SU-DHL-6 (cell line): ENCODE results near the gene GTF2H2.
"Not testable (repeated sequence)": the region's sequence is repeated elsewhere in the genome, so short reads cannot be mapped to it uniquely, and the experiment has no call there.

Experiments
- EZH2phosphoT487 ChIP-seq: fragments of 200-600 bp; sonication (generic), shearing (Covaris generic); conservative IDR thresholded peaks from 2 replicates; pipeline ENCODE4 v1.6.1; 2018; ENCODE audit warnings: mild to moderate bottlenecking, antibody characterized with exemption, low read length, moderate library complexity, mixed read lengths
- TF ChIP-seq, protein P1 (sequence below): fragments of 200-600 bp; sonication (generic); IDR thresholded peaks from one replicate; pipeline ENCODE4 v1.5.1; 2017; ENCODE audit warnings: antibody characterized with exemption, mild to moderate bottlenecking, low read length, moderate library complexity; ENCODE audit not compliant: insufficient read depth, poor library complexity, severe bottlenecking

DNA sequence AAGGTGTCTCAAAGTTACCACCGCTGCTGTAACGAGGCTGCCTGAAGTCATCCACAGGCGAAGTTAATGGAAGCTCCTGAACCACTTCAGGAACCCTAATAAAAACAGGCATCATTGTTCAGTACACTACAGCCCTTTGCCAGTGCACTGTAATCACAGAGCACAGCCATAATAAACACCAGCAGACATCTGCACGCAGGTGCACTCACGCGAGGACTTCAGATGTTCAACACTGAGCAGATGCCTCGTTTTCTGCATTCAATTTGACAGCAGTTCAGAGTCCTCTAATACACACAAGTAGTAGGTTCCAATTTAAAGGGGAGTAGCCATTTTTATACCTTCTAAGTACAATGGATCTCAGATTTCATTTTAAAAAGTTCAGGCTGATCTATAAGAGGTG is 15.4 kb upstream of the GTF2H2 start:
- TF ChIP-seq, protein P1, sequence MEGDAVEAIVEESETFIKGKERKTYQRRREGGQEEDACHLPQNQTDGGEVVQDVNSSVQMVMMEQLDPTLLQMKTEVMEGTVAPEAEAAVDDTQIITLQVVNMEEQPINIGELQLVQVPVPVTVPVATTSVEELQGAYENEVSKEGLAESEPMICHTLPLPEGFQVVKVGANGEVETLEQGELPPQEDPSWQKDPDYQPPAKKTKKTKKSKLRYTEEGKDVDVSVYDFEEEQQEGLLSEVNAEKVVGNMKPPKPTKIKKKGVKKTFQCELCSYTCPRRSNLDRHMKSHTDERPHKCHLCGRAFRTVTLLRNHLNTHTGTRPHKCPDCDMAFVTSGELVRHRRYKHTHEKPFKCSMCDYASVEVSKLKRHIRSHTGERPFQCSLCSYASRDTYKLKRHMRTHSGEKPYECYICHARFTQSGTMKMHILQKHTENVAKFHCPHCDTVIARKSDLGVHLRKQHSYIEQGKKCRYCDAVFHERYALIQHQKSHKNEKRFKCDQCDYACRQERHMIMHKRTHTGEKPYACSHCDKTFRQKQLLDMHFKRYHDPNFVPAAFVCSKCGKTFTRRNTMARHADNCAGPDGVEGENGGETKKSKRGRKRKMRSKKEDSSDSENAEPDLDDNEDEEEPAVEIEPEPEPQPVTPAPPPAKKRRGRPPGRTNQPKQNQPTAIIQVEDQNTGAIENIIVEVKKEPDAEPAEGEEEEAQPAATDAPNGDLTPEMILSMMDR, result not testable (repeated sequence)
- TF ChIP-seq EZH2phosphoT487, result not testable (repeated sequence)
